ENCODE data around the gene CGRRF1.

Gene CGRRF1, protein sequence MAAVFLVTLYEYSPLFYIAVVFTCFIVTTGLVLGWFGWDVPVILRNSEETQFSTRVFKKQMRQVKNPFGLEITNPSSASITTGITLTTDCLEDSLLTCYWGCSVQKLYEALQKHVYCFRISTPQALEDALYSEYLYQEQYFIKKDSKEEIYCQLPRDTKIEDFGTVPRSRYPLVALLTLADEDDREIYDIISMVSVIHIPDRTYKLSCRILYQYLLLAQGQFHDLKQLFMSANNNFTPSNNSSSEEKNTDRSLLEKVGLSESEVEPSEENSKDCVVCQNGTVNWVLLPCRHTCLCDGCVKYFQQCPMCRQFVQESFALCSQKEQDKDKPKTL

DNA sequence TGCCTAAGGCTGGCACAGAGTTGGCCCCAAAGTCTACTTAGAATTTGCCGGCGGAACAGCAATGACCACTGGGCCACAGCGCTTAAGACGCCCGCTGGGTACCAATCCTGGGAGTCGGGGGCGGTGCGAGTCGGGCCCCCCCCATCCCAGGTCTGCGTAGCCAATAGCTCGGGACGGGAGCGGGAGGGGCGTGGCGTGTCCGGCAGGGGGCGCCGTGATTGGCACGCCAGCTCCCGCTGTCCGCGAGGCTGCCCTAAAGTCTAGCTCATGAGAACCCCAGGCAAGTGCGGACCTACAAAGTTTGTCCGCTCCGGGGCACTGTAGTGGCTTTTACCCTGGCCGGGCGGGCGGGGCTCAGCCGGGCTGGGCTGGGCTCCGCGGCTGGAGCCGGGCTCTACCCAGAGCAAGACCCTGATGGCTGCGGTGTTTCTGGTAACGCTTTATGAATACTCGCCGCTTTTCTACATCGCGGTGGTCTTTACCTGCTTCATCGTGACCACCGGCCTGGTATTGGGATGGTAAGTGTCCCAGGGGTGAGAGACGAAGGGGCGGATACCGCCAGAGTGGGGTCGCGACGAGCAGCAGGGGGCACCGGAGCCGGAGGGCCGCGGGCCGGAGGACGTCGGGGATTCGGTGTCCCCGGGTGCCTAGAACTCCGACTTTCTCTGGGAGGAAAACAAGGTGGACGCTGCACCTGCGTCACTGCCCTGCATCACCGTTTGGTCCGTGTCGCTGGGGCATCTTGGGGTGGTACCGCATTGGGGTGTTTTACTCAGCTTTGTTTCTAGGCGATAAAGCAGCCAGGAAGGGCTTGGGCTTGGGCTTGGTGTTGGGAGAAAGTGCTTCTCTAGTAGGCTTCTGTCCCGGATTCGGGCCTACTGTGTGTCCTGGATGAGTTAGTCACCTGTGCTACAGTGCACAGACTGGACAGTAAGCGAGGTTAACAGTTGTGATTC is at the start of gene CGRRF1:
CGRRF1 (plus strand) TSS at position 361 of the 956 bp plus-strand sequence; CDS start at position 415, 54 bp downstream.
- peak; percentile 97 for DNase-seq

DNA sequence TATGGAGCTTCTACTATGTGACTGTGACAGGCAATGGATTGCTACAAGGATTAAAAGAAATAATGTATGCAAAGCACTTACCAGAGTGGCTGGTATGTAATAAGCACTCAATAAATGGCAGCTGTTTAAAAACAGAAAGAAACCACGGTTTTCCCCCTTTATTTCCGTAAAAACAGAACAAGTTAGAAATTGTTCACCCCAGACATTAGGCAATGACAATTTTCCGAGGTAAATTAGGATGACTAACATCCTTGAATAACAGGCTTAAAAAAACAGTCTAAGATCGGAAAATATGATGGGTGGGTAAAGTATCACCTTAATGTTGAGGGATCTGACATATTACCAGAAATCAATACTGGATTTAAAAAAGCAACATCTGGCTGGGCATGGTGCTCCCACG is 47.7 kb upstream of the CGRRF1 start:
- DNase-seq: no peak

DNA sequence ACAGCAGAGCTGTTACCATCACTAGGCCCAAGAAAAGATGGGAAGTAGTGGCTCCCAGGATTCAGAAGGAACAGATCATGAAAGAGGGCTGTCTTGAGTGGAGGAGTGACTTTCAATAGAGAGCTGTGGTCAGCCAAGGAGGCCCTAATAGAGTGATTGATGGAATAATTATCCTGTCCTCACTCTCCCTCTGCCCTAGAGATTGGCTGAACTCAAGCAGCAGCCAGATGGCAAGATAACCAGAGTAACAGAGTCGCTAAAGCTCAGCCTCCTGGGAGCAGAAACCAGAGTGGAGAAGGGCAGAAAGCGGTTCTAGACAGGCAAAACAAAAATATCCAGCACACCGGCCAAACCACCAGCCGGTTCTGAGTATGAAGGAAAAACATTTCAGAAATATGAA is 44.1 kb upstream of the CGRRF1 start:
- no peak for DNase-seq

DNA sequence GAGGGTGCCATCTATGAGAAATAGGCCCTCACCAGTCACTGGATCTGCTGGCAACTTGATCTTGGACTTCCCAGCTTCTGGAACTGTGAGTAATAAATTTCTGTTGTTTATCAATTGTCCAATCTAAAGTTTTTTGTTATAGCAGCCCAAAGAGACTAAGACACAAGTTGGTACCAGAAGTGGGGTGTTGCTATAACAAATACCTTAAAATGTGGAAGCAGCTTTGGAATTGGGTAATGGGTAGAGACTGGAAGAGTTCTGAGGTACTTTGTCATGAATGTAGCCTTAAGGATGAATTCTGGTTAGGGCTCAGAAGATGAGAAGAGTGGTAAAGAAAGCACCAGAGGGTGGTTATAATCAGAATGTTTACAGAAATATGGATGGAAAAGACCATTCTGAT is 42.4 kb upstream of the CGRRF1 start:
- no peak for DNase-seq

DNA sequence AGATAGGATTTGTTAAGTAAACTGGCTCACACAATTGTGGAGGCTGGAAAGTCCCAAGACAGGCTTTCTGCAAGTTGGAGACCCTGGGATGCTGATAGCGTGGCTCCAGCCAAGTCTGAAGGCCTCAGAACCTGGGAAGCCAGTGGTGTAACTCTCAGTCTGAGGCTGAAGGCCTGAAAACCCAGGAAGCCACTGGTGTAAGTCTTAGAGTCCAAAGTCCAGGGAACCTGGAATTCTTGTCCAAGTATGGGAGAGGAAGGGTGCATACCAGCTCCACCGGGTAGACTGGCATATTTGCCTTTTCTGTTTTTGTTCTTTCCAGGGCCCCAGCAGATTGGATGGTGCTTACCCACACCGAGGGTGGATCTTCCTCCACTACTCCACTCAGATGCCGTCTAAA is 39.0 kb upstream of the CGRRF1 start:
- no peak for DNase-seq

DNA sequence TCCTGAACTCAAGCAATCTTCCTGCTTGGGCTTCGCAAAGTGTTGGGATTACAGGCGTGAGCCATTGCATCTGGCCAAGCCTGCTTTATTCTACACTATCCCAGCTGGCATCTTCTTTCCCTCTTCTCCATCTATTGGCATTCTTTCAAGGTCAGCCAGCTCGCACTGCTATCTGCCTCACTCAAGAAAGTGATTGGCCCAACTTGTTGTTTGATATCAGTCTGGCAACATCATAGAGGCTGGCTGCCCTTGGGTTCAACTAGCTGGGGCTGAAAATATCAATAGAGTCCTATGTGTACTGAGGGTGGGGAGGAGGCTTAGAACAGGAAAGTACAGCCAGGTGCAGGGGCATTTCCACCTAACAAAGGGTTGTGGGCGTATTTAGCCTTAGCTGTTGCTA is 38.1 kb upstream of the CGRRF1 start:
- no peak for DNase-seq

DNA sequence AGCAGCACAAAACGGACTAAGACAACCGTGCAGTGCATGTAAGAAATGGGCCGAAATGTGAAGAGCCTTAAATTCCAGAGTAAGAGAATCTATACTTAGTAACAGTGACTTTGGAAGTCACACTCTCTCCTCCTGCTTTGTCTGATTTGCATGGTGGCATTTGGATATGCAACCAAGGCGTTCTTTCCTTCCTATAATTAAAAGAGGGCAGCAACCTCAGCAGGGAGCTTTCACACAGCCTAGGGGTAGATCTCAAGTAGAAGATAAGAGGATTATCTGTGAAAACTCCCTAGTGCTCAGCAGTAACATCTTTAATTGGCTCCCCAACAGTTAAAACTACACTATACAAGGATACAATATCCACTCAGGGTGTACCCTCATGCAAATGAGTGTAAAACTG is 37.4 kb upstream of the CGRRF1 start:
- DNase-seq: no peak

DNA sequence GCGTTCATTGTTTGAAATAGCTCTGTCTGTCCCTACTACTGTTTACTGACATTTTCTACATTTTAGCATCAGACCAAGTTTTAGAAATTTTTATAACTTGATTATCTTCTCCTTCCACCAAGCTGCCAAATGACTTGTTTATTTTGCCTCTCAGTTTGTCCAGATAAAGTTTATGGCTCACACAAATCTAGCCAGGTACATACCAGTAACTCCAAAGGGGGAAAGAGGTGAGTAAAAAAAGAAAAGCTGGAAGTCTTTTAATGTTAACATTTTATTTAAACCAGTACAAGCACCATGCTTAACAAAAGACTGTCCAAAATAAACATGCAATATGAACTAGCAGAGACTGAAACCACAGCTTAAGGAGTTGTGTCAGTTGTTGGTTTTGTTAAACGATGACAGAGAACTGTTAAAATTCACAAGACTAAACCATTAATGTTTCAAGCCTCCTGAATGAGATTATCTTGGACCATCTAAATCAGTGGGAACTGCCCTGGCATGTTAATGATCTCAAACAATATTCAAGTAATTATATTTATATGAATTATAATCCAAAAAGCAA is 35.4 kb upstream of the CGRRF1 start:
- DNase-seq: no peak

DNA sequence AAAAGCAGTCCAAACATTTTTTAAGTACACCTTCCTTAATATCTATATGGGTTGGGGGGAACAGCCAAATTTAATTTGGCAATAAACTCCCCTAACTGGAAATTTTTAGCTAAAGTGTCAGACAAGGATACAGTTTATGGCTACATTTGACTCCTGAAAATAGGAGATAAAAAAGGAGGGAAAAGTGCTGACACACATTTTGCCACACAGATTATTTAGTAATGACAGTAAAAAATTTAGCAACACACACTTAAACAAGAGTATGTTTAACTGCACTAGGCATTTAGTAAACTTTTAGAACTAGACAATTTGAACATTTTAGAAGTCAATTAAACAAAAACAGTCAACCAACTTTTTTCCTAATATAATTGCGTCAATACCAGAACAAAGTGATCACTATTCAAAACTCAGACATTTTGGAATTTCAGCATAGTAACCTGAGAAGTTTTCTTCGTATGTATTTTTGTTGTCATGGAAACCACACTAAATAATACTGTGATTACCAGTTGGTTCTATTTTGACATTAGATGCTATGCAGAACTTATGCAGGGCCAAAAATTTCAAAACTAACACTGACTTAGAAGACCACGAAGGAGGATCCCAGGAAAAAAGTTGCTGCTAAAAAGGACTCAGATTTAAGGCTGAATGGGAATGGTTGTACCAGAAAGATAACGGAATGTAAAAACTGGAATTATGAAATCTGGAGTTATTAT is 34.4 kb upstream of the CGRRF1 start:
- no peak for DNase-seq

DNA sequence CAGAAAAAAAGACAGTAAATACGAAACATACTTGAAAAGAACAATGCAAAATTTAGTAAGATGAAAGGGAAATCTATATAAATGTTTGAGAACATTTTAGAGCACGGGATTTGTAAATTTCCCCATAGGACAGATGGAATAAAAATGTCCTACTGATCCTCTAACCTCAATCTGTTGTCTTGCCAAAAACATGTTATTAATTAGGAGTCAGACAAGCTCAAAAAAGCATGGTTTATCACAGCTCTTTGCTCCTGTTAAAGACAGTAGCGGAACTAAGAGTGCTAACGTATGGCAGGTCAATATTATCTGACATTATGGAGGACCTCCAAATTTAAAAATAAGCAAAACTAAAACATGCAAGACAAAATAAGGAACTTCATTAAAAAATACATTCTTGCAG is 33.8 kb upstream of the CGRRF1 start:
- no peak for DNase-seq

DNA sequence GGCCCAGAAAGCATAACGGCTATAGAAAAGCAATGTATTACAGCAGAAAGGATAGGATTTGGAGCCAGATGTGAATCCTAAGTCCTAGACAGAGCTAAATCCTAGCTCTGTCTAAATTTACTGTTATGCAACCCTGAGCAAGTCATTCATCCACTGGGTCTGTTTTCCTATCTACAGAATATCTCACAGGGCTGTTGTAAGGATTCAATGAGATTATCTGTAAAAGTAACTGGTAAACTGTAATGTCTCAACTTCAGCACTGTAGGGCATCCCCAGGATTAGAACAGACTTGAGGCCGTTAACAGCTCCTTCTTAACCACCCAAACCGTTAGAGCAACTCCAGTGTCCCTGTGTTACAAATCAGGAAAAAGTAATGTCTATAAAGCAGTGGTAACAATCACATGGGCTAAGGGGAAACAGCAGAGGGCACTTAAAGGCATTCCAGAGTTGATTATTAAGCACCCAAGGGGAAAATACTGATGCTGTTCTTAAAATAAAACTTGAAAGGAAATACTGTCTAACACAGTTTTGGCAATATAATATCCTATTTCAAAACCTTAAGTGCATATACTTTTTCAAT is 31.0 kb upstream of the CGRRF1 start:
- DNase-seq: no peak

DNA sequence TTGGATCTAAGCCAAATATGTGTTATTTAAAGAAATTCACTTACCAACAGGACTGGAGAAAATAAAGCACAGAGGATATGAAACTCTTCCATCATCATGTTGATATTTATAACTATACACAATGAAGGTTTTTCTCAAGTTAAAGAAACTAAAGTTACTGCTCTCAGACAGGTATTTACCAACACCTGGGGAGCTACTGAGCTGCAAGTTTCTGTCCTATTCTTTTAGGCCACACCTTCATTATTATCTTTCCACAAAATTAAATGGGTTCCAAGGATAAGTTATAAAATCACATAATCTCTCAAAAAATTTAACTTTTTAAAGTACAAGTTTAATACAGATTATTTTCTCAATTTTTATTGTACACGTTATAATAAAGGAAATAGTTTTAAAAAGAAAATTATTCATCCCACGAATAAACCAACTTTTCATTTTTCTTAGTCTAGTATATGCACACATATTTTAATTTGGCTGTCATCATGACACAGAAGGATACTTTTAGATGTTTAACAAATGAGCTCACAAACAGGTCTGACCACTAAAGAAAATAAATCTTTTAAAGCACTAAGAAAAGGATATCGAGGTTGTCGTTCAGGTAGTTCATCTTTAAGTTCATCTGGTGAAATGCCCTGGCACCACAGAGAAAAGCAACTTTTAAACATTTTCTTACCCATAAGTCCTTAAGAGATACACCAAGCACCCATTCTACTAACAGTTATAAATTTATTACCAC is 28.7 kb upstream of the CGRRF1 start:
- no peak for DNase-seq

DNA sequence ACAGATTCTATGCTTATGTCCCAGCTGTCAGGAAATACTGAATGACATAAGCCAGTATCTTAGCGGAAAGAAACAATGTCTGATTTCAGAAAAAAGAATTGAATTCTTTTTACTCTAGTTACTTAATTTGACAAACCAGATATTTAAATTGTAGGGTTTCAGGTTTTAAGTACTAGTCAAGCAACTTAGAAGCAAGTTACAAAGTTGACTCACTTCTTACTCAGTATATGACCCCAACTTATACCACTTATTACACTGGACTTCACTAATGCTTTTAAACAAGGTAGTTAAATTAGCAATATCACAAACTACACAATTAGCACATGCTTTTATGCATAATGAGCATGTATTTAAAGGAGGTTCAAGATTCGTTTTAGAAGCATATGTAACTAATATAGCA is 28.0 kb upstream of the CGRRF1 start:
- no peak for DNase-seq

DNA sequence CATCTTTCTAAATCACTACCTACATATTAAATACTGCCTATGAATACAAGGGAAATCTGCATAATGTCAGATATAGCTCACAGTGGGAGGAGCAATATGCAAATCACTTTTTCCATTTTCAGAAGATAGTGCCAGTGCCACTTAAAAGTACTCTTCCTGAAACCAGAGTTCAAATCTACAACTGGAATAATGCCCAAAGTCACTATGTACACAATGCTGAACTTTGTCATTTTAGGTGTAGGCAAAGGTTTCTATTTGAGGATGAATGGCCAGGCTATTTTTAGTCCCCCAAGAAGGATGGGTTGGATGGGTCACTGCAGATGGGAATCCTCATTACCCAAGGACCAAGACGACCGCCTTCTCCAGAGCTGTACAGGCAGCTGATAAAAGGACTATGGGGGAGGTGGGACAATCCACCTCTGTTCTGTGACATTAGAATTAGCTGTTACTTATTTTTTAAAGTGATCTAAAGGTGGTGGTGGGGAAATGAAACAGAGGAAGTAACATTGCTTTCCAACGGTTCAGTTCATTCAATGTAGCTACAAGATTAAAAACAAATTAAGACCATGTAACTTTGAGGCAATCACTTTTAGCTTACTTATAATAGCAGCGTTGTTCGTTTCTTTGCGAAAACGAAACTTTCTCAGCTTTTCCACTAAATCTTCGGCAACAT is 26.5 kb upstream of the CGRRF1 start:
- no peak for DNase-seq

DNA sequence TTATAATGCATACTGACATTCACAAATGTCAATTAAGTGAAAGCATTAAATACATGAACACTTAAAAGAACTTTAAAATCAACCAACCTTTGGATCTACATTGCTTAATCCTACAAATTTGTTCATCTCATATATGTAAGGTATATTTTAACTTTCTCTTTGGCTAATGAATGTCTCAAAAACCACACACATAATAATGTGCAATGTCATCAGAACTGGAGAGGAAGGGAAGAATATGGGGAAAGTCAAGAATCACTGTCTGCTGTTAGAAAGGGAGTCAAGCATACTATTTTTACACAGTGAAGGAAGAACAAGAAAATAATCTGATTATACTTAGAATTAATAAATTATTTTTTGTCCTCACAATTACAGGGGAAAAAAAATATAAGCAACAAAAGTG is 25.9 kb upstream of the CGRRF1 start:
- no peak for DNase-seq

DNA sequence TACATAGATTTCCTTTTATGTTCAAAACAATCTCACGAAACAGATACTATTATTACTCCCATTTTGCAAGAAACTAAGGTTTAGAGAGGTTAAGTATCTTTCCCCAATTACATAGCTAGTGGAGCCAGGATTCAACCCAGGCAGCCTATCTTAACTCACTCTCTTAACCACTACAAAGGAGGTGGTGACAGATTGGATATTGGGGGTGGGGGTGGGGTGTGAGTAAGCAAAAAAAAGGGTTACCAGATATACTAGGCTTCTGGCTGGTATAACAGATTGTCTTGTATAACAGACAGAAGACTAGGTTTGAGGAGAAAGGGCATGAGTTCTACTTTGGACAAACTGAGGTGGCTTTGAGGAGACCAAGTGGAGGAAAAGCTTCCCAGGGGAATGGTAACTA is 23.0 kb upstream of the CGRRF1 start:
- peak; percentile 4 for DNase-seq

DNA sequence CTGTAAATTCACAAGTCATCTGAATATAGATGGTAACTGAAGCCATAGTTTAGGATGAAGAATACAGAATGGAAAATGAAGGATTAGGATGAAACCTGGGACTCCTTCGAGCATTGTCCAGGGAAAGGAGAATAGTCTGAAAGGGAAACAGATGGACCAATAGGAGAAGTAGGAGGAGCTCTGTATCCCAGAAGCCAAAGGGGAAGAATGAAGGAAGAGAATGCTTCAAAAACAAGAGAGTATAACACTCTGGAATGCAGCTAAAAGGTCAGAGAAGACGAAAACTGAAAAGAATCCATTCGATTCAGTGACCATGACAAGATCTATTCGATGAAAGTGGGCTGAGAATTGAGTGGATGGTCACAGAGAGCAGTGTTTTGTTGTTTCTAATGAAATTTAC is 21.9 kb upstream of the CGRRF1 start:
- DNase-seq: no peak

DNA sequence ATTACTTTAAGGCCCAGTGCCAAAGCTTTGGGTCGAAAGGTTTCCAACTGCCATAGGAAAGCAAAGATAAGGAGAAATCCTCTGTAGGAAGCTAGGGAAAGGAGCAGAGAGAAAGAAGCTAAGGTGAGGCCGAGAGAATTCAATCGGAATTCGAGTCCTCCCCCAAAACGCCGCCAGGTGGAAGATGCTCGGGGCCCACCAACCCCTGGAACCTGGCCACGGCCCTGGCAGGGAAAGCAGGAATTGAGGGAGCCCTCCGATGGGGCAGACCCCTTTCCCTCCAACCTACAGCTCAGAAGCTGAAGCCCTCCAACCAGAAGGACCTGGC is 21.4 kb upstream of the CGRRF1 start:
- no peak for DNase-seq

DNA sequence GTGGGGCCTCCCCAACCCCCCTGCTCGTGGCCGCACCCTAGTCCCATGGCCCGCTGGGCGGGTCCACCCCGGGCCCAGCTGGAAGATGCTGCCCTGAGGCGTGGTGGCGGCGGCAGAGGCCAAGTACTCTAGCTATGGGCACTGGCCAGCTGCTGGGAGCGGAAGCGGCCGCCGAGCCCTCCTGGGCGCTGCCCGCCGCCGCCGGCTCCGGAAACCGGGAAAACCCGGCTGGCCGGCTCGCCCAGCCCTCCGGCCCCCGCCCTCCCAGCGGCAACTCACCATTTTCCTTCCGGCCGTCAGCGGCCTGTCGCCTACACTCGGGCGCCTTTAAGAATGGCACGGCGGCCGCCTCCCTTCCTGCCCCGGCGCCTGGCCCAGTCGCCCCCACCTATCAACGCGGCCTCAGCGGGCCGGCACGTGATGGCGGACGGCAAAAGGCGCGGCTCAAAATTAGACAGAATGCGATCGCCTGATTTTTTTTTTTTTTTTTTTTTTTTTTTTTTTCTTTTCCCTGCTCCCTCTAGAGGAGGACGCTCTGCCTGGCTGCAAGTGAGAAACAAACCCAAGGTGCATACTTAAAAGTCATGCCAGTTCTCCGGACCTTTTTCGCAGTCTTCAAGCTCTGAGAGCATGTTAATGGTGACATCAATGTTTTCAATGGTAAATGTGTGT is 20.9 kb upstream of the CGRRF1 start, which contains the start of gene GMFB:
GMFB (minus strand) TSS at position 335 of the 672 bp plus-strand sequence; CDS start at position 282, 53 bp downstream.
- peak; percentile 87 for DNase-seq

DNA sequence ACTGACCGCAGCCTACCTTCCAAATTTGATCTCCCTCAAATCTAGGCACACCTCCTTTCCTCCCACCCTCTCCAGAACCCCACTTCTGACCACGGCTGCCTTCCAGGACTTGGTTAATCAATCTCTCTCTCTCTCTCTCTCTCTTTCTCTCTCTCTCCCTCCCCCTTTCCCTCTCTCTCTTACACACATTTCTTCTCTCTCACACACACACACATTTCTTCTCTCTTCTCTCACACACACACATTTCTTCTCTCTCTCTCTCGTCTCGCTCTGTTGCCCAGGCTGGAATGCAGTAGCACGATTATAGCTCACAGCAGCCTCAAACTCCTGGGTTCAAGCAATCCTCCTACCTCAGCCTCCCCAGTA is 20.4 kb upstream of the CGRRF1 start:
- DNase-seq: no peak

Data from stimulated activated naive CD4-positive, alpha-beta T cell treated with Interleukin-2 at 50 U/mL for 16 hours (primary cell).